GM12878 (cell line): ENCODE data around the gene CDK11B. TPM values are rescaled to one million over a fixed set of nuclear protein-coding genes. Genes with fewer than 3 reads are reported as not detected.
A peak's percentile ranks its signal among the peaks of the same experiment; 100 is the strongest.

ENCODE experiments used
- ATAC-seq: fragments of 200-7000 bp; cut with Tn5 transposase; 3 replicates; pipeline ENCODE4 v1.9.1; 2020; ENCODE audit warnings: mild to moderate bottlenecking, moderate library complexity
- BruUV-seq: library from RNA; stranded (reverse); fragments of 400-500 nt; replicated peaks from 2 replicates; lab custom pipeline; 2021; lab: Mats Ljungman, UMichigan
- CTCF ChIA-PET: fragments of 300-600 bp; sonication (Branson Sonifier 250); formaldehyde crosslinking; extraction: SDS; loops from one replicate; lab custom pipeline; 2021; ENCODE audit warnings: inconsistent platforms; lab: Yijun Ruan, JAX
- POLR2A ChIA-PET: fragments of 350-600 bp; formaldehyde crosslinking; extraction: SDS; loops from one replicate; lab custom pipeline; 2021; ENCODE audit warnings: inconsistent platforms; lab: Charles Lee
- RAD21 ChIA-PET: fragments of 300-600 bp; sonication (Branson Sonifier 250); formaldehyde crosslinking; loops from one replicate; lab custom pipeline; 2023; ENCODE audit warnings: antibody characterized with exemption; ENCODE audit not compliant: unreplicated experiment; lab: Charles Lee
- SMC1A ChIA-PET: fragments of 300-600 bp; sonication (Branson Sonifier 250); formaldehyde crosslinking; loops from one replicate; lab custom pipeline; 2023; ENCODE audit not compliant: unreplicated experiment, uncharacterized antibody; lab: Charles Lee
- DNase-seq: peaks from one replicate; pipeline ENCODE4 v3.0.0-alpha.2; 2011; ENCODE audit warnings: low read depth, low spot score
- FAIRE-seq: peaks from 3 replicates; lab custom pipeline; 2011; peaks lifted over from hg19 to GRCh38; lab: Jason Lieb, UNC
- H2AFZ ChIP-seq: 2 replicates; pipeline ENCODE4 v1.6.0; 2011; ENCODE audit warnings: low read depth, low read length, control low read depth; ENCODE audit not compliant: control insufficient read depth
- H3K27ac ChIP-seq: 2 replicates; pipeline ENCODE4 v1.5.1; 2011; ENCODE audit warnings: control low read depth; ENCODE audit not compliant: control insufficient read depth, insufficient read depth
- H3K27me3 ChIP-seq, 2 experiments: replicated peaks in 1 of 2; 2 replicates each; pipeline versions ENCODE4 v1.6.0 to v1.6.1; 2011; ENCODE audit warnings: low read length in 1 of 2; ENCODE audit not compliant: control insufficient read depth in 2 of 2, insufficient read depth in 2 of 2
- H3K36me3 ChIP-seq, 2 experiments: 2 replicates each; pipeline ENCODE4 v1.5.1; 2011; ENCODE audit warnings: low read length in 1 of 2; ENCODE audit not compliant: control insufficient read depth in 2 of 2, insufficient read depth in 2 of 2
- H3K4me1 ChIP-seq: 2 replicates; pipeline ENCODE4 v1.6.1; 2011; ENCODE audit warnings: mild to moderate bottlenecking, low read length, moderate library complexity, mixed read lengths; ENCODE audit not compliant: control insufficient read depth, insufficient read depth
- H3K4me2 ChIP-seq: 2 replicates; pipeline ENCODE4 v1.6.0; 2011; ENCODE audit warnings: control low read depth; ENCODE audit not compliant: control insufficient read depth, insufficient read depth
- H3K4me3 ChIP-seq: fragments of 200-600 bp; sonication (generic); 2 replicates; pipeline ENCODE4 v1.5.1; 2016
- H3K79me2 ChIP-seq: 2 replicates; pipeline ENCODE4 v1.6.0; 2011; ENCODE audit warnings: low read length; ENCODE audit not compliant: control insufficient read depth, insufficient read depth
- H3K9ac ChIP-seq: 2 replicates; pipeline ENCODE4 v1.8.0; 2011; ENCODE audit warnings: low read length, control low read depth, mixed read lengths; ENCODE audit not compliant: control insufficient read depth, insufficient read depth
- H3K9me3 ChIP-seq: replicated peaks from 3 replicates; pipeline ENCODE4 v1.5.1; 2011; ENCODE audit warnings: mild to moderate bottlenecking, low read length; ENCODE audit not compliant: control insufficient read depth, insufficient read depth
- H4K20me1 ChIP-seq: 2 replicates; pipeline ENCODE4 v1.6.0; 2011; ENCODE audit not compliant: control insufficient read depth, insufficient read depth
- ASH2L ChIP-seq: fragments of 300-600, 200-600 bp; sonication (generic); IDR thresholded peaks from 2 replicates; pipeline ENCODE4 v1.6.1; 2017; ENCODE audit warnings: low read depth, mild to moderate bottlenecking, borderline replicate concordance
- BCL11A ChIP-seq: IDR thresholded peaks from 2 replicates; pipeline ENCODE4 v1.6.1; 2011; ENCODE audit warnings: low read depth, low read length
- CTCF ChIP-seq, 3 experiments: IDR thresholded peaks in 2 of 3; conservative IDR thresholded peaks in 1 of 3; 2 replicates each; pipeline ENCODE4 v1.5.1; 2011; ENCODE audit warnings: low read depth in 3 of 3, low read length in 3 of 3, mild to moderate bottlenecking in 3 of 3, control low read depth in 2 of 3, moderate library complexity in 2 of 3, inconsistent platforms in 1 of 3, mixed read lengths in 1 of 3; ENCODE audit not compliant: control insufficient read depth in 2 of 3, insufficient read depth in 1 of 3; ENCODE audit errors: extremely low read depth in 1 of 3
- POLR2A ChIP-seq: IDR thresholded peaks from 2 replicates; pipeline ENCODE4 v1.6.1; 2011; ENCODE audit warnings: low read depth, mild to moderate bottlenecking, low read length
- RAD21 ChIP-seq: IDR thresholded peaks from 2 replicates; pipeline ENCODE4 v1.6.1; 2011; ENCODE audit warnings: mild to moderate bottlenecking, low read depth, low read length, moderate library complexity; ENCODE audit not compliant: insufficient read depth
- SMC3 ChIP-seq: IDR thresholded peaks from 2 replicates; pipeline ENCODE4 v1.6.1; 2011; ENCODE audit warnings: low read length, improper control_type of control experiment, borderline replicate concordance
- WGBS: methylation state at CpG from one replicate; pipeline ENCODE4 v1.1.6; 2016; ENCODE audit warnings: low lambda C conversion rate; ENCODE audit not compliant: insufficient replicate concordance, insufficient coverage; ENCODE audit errors: missing lambda C conversion rate; 5-methylcytosine and 5-hydroxymethylcytosine counted together
- in situ Hi-C: fragments of 300-500 bp; cut with MboI; formaldehyde crosslinking; loops from 9 replicates; pipeline ENCODE4 v1.14.3; 2018; ENCODE audit warnings: mixed read lengths
- intact Hi-C: fragments of 100-400 bp; cut with micrococcal nuclease; formaldehyde crosslinking; loops from one replicate; pipeline ENCODE4 v1.14.2; 2022; ENCODE audit not compliant: unreplicated experiment
- polyA plus RNA-seq, 11 experiments: library from polyadenylated mRNA; depleted of rRNA in 4 of 11; unstranded in 6 of 11; stranded (reverse) in 5 of 11; fragments of >200 nt; fragmentation: Nextera tagmentation in 4 of 11; fragmentation: Illumina TruSeq in 1 of 11; extraction: Ambion mirVana in 4 of 11; extraction: Trizol in 1 of 11; gene quantifications; 1 replicate in 1 of 11; 2 replicates in 10 of 11; pipeline versions ENCODE4 v1.2.1 to v1.2.3, GENCODE V29; 2011 to 2016; ENCODE audit warnings: inconsistent platforms in 2 of 11, missing spikeins in 2 of 11, low read depth in 1 of 11
- total RNA-seq, 4 experiments: library from RNA; depleted of rRNA in 3 of 4; stranded (reverse); fragments of >200 nt in 3 of 4; fragmentation: Illumina TruSeq in 1 of 4; extraction: Trizol in 1 of 4; gene quantifications; 2 replicates each; pipeline versions ENCODE4 v1.2.1 to v1.2.3, GENCODE V29; 2013 to 2021
- TF ChIP-seq, protein P1 (sequence below): fragments of 450-650 bp; IDR thresholded peaks from 2 replicates; pipeline ENCODE4 v1.6.1; 2017; ENCODE audit warnings: mild to moderate bottlenecking, moderate library complexity

CDK11B gene
- total and polyA plus RNA-seq, 10 of the 15 experiments (the other 5 are each of a cell fraction or from before 2014, with no cell fraction given): 3.2 to 30.9 (median 18.0) TPM

- Histone ChIP-seq H3K9me3 (no peaks in the 10 kb centered on the region), H3K4me1 (peaks cover 7% of the 10 kb centered on the region; the same call in 1 of the 2 replicates), H3K27ac (no peak overlapping the region), H3K36me3 (no peaks in the 10 kb centered on the region)
- no TSS peak for BruUV-seq
- DNase-seq: no peak
- no peak for FAIRE-seq
- ChIA-PET SMC1A (no interaction called here), POLR2A (no interaction called here), RAD21 (no interaction called here)
- WGBS: 76% methylated on average over 14 of the region's 14 CpGs
- TF ChIP-seq SMC3: peak; percentile 15; the same call in 1 of the 2 replicates
- TF ChIP-seq ASH2L: no peak
- TF ChIP-seq, protein P1, sequence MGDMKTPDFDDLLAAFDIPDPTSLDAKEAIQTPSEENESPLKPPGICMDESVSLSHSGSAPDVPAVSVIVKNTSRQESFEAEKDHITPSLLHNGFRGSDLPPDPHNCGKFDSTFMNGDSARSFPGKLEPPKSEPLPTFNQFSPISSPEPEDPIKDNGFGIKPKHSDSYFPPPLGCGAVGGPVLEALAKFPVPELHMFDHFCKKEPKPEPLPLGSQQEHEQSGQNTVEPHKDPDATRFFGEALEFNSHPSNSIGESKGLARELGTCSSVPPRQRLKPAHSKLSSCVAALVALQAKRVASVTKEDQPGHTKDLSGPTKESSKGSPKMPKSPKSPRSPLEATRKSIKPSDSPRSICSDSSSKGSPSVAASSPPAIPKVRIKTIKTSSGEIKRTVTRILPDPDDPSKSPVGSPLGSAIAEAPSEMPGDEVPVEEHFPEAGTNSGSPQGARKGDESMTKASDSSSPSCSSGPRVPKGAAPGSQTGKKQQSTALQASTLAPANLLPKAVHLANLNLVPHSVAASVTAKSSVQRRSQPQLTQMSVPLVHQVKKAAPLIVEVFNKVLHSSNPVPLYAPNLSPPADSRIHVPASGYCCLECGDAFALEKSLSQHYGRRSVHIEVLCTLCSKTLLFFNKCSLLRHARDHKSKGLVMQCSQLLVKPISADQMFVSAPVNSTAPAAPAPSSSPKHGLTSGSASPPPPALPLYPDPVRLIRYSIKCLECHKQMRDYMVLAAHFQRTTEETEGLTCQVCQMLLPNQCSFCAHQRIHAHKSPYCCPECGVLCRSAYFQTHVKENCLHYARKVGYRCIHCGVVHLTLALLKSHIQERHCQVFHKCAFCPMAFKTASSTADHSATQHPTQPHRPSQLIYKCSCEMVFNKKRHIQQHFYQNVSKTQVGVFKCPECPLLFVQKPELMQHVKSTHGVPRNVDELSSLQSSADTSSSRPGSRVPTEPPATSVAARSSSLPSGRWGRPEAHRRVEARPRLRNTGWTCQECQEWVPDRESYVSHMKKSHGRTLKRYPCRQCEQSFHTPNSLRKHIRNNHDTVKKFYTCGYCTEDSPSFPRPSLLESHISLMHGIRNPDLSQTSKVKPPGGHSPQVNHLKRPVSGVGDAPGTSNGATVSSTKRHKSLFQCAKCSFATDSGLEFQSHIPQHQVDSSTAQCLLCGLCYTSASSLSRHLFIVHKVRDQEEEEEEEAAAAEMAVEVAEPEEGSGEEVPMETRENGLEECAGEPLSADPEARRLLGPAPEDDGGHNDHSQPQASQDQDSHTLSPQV: no peak
- TF ChIP-seq POLR2A: no peak
- TF ChIP-seq CTCF (IDR thresholded peaks at IDR 0.05 in 2 of 3, conservative IDR thresholded peaks at IDR 0.05 in 1 of 3; ENCODE audit: control insufficient read depth in 2 of 3, extremely low read depth in 1 of 3, insufficient read depth in 1 of 3, low read depth in 3 of 3, low read length in 3 of 3): peak; percentile 20 to 37 (median 29); a peak in 4 of 6 replicates
- TF ChIP-seq RAD21: 0 out of 2 replicates have a peak, but pooled peaks have one; percentile 27
- TF ChIP-seq BCL11A: no peak
- TF ChIP-seq, all 136 proteins: peak for 3
- in situ Hi-C loops: no loop called here
- no peak for ATAC-seq
- Histone ChIP-seq H3K79me2 (no peaks in the 10 kb centered on the region; the same call in 1 of the 2 replicates), H4K20me1 (no peaks in the 10 kb centered on the region), H3K4me3 (no peak overlapping the region), H2AFZ (no peak overlapping the region), H3K4me2 (no peak overlapping the region), H3K27me3 (no peaks in the 10 kb centered on the region; a peak in 1 of 4 replicates), H3K9ac (no peak overlapping the region)
- intact Hi-C loops: loop anchor here (5.0 kb wide), 1 partner anchor 48 kb away; the partner anchor contains the start of gene SSU72
- CTCF ChIA-PET: no interaction called here
These were observed 38.9 kb downstream of the CDK11B start for GRCh38 chr1:1619917-1620361.
